ENCODE measurements around the gene WNT7B.

The WNT7B gene

DNA sequence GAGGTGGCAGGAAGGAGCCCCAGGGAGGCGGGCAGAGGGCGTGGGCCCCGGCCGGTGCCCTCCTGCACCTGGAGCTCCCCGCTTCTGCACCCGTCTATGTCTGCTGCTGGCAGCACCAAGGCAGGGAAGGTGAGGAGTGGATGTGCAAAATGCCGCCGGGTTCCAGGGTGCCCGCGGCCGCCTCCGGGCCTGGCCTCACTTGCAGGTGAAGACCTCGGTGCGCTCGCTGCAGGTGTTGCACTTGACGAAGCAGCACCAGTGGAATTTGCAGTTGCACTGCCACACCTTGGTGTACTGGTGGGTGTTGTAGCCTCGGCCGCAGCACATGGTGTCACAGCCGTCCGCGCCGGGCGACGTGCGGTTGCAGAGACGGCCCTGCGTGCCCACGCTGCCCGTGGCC is 54.3 kb downstream of the WNT7B start:
- DNase-seq, result no peak

DNA sequence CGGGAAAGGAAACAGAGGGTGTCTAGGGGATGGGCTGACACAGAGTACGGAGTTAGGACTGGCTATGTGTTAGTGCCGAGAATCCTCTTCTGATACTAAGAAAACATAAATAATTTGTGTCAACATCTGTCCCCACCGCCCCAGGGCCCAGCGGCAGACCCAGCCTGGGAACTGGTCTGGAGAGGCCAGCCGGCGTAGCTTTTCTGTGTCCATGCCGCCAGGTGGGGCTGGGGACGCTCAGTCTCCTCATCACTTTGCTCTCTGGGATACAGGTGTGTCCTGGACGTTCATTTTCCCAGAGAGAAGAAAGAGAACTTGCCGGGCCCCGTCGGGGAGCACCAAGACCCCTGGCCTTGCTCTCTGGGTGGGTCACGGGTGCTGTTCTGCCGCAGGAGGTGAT is 54.7 kb downstream of the WNT7B start:
- DNase-seq, result no peak

GRCh38 chr22:45919504-45920286 is 57.3 kb downstream of the WNT7B start:
- no peak for DNase-seq

DNA sequence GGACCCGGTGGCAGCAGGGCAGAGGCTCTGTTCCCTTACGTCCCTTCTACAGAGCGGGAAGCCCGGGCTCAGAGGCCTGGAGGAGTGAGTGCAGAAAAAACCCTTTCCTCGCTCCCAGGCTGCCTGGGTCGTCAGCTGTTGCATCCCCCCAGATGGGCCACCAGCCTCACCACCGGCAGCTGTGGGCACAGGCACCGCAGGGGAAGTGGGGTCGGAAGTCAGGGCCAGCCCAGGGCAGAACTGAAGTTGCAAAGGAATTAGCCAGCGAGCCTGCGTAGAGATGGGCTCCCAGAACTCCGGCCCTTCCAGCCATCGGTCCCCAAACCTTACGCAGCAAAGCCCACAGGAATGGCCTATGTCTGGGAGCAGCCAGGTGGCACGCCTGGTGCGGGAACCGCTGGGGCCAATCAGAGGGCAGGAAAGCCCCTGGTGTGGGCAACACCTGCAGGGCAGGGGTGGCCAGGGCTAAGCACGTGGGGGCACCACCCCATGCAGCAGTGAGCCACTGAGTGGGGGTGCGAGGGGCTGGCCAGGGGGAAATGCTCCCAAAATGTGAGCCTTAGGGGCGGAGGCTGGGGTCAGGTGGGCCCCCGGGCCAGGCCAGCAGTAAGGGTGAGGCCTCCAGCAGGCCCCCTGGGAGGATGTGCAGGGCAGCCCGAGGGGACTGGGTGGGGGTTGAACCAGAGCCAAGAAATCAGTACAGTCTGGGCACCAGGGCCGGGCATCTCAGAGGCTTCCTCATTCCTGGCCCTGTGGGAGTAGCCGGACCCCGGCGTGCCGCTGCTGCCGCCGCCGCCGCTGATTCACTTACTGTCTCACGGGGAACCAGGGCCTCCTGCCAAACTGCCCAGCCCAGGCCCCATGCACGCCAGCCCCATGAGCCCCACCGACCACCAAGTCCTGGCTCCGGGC is 58.2 kb downstream of the WNT7B start:
- DNase-seq, result no peak

GRCh38 chr22:45917700-45918458 is 59.1 kb downstream of the WNT7B start:
- no peak for DNase-seq

GRCh38 chr22:45917146-45917545 is 59.8 kb downstream of the WNT7B start:
- no peak for DNase-seq

DNA sequence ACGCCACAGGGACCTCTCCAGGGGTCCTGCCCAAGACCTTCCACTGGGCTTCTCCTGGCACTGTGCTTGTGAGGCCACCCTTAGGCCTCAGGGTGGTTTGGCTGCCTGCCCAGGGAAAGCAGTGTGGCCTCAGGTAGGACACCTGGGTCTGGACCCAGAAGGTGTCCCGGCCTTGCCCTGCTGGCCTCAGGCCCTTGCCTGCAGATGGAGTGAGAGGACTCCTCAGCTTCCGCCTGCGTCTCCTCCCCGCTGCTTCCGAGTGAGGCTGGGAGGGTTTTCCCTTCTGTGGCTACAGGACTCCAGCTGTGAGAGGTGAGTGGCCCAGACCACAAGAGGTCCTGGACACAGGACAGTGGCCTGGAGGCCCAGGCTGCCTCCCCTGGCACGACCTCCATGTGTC is 60.4 kb downstream of the WNT7B start:
- DNase-seq, result no peak

DNA sequence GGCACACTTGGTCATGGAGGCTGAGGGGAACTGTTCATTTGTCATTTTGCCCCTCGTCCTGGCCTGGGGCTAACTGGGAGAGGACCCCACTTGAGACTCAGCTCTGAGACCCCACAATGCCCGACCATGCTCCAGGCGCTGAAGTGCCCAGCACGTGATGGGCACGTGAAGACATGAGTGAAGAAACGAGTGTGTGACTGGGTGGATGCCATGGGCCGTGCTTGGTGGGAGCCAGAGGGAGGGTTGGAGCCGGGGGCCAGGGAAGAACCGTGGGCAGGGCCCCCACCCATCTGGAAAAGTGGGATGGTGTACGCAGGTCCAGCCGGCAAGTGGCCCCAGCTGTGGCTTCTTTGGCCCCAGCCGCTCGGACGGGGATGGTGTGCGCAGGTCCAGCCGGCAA is 61.1 kb downstream of the WNT7B start:
- no peak for DNase-seq

DNA sequence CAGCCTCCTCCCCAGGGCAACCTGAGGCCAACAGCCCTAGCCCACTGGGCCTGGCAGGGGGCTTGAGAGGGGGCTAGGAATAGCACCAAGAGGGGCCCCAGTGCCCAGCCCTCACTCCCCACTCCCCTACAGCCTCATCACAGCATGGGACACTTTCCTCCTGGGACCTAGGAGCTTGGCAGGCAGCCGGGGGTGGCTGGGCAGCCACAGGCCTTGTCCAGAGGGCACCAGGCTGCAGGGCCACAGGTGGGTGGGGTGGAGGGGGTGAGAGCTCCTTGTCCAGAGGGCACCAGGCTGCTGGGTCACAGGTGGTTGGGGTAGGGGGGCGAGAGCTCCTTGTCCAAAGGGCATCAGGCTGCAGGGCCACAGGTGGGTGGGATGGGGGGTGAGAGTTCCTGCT is 61.8 kb downstream of the WNT7B start:
- no peak for DNase-seq

DNA sequence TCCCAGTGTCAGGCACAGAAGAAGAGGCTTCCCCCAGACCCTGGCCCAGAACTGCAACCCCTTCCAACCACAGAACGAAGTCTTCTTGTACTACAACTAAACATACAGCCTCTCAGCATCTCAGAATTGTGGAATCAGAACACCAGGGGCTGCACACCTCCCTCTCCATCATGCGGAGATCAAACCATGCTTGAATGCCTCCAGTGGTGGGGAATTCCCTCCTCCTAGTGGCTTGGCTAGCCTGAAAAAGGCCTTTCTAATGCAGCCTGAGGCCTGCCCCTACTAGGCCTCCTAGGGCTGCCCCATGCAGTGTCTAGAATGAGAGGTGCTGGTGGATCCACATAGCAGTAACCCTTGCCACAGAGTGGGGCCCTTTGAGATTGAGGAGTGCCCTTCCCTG is 62.7 kb downstream of the WNT7B start:
- no peak for DNase-seq

DNA sequence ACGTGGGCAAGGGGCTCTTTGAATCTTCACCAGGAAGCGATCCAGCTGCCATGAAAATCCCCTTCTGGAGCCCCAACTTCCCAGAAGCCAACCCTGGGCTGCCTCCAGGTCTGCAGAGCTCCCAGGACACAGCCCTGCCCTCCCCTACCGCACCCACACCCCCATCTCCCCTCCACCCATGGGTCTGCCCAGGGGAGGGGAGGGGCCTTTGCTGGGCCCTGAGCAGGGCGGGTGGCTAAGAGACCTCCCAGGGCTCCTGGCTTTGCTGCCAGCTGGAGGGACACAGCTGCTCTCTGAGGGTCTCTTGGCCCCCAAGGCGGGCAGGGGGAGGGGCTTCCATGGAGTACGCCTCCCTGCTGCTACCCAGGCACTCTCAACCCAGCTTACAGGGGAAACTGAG is 64.1 kb downstream of the WNT7B start:
- DNase-seq, result no peak

- DNase-seq, result no peak
Observed at GRCh38 chr22:45911601-45912271, 65.2 kb downstream of the WNT7B start.

- DNase-seq, result no peak
Observed at GRCh38 chr22:45910928-45911467, 66.0 kb downstream of the WNT7B start.

- no peak for DNase-seq
Observed at GRCh38 chr22:45908961-45909360, 68.0 kb downstream of the WNT7B start.

GRCh38 chr22:45907996-45908395 is 69.0 kb downstream of the WNT7B start:
- DNase-seq, result no peak

DNA sequence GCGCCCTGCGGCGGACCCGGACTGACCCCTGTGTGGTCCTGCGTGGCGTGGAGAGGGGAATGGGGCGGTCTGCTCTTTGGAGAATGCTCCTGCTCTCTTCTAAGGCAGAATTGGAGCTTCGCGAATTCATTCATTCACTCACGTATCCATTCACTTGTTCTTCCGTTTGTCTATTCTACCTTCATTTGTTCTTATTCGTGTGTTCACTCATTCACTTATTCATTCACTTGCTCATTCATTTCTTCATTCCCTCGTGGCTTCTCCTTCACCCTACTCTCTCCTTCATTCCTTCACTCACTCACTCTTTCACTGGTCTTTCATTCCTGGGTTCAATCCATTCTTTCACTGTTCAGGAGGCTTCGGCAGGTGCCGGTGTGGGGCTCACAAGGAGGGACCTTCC is 69.6 kb downstream of the WNT7B start:
- no peak for DNase-seq

GRCh38 chr22:45906946-45907345 is 70.0 kb downstream of the WNT7B start:
- no peak for DNase-seq

GRCh38 chr22:45905924-45906865 is 70.8 kb downstream of the WNT7B start:
- no peak for DNase-seq

GRCh38 chr22:45905326-45905923 is 71.5 kb downstream of the WNT7B start:
- no peak for DNase-seq

GRCh38 chr22:45904236-45904635 is 72.7 kb downstream of the WNT7B start:
- DNase-seq, result no peak

All from CD4-positive, alpha-beta T cell treated with Interleukin-1 beta for 1 hour (primary cell).